Measurements from ENCODE around the gene ANKRD28. TPM values are rescaled to one million over a fixed set of nuclear protein-coding genes. Genes with fewer than 3 reads are reported as not detected.

ANKRD28 gene
- total RNA-seq, 3 donors from 2014 or later, result 80.8 to 99.2 (median 89.8) TPM

DNA sequence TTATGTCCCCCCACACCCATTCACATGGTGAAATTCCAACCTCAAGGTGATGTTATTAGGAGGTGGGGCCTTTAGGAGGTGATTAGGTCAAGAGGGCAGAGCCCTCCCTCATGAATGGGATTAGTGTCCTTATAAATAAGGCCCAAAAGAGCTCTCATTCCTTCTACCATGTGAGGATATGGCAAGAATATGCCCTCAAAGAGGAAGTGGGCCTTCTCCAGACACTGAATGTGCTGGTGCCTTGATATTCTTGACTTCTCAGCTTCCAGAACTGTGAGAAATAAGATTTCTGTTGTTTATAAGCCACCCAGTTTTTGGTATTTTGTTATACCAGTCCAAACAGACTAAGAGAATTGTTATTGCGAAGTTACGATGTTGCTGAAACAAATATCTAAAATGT lies 94.4 kb downstream of the ANKRD28 start:
- no peaks in the 10 kb centered on the region for H3K4me1 ChIP-seq
- intact Hi-C loops (cut with DNase I; ENCODE audit: low total_unique reads), result no loop called here
- H3K4me3 ChIP-seq, result no peak overlapping the region
- no peaks in the 10 kb centered on the region for H3K36me3 ChIP-seq
- no peak for DNase-seq (ENCODE audit: low spot score in 2 of 2)
- no peaks in the 10 kb centered on the region for H3K27me3 ChIP-seq
- no peak overlapping the region for H3K27ac ChIP-seq
- TF ChIP-seq POLR2AphosphoS5 (IDR thresholded peaks at IDR 0.05) (no peak), POLR2A (IDR thresholded peaks at IDR 0.05) (no peak)
- TF ChIP-seq, protein P1, sequence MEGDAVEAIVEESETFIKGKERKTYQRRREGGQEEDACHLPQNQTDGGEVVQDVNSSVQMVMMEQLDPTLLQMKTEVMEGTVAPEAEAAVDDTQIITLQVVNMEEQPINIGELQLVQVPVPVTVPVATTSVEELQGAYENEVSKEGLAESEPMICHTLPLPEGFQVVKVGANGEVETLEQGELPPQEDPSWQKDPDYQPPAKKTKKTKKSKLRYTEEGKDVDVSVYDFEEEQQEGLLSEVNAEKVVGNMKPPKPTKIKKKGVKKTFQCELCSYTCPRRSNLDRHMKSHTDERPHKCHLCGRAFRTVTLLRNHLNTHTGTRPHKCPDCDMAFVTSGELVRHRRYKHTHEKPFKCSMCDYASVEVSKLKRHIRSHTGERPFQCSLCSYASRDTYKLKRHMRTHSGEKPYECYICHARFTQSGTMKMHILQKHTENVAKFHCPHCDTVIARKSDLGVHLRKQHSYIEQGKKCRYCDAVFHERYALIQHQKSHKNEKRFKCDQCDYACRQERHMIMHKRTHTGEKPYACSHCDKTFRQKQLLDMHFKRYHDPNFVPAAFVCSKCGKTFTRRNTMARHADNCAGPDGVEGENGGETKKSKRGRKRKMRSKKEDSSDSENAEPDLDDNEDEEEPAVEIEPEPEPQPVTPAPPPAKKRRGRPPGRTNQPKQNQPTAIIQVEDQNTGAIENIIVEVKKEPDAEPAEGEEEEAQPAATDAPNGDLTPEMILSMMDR (IDR thresholded peaks at IDR 0.05), result no peak
- H3K9me3 ChIP-seq, result no peaks in the 10 kb centered on the region

DNA sequence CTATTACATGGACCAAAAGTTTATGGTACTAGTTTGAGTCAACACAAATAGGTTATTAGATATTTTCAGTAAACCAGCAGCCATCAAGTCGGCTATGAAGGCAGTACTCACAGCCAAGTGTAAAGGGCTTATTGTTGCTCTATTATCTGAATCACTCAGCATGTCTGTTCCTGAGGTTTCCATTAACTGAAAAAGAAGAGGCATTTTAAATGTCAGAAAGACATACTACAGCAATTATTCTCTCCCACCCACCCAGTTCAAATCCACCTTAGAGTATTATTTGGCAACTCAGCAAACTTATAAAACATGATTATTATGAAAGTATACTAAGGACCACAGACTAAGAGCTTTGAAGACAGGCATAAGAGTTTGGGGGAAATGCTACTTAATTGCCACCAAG lies 103.2 kb downstream of the ANKRD28 start:
- TF ChIP-seq, protein P1 (IDR thresholded peaks at IDR 0.05), result no peak
- no peak for TF ChIP-seq POLR2AphosphoS5 (IDR thresholded peaks at IDR 0.05)
- TF ChIP-seq POLR2A (IDR thresholded peaks at IDR 0.05), result no peak
- Histone ChIP-seq H3K4me3 (no peak overlapping the region), H3K4me1 (no peaks in the 10 kb centered on the region), H3K27me3 (no peaks in the 10 kb centered on the region), H3K27ac (no peak overlapping the region), H3K9me3 (no peaks in the 10 kb centered on the region), H3K36me3 (no peaks in the 10 kb centered on the region)
- intact Hi-C loops (cut with DNase I; ENCODE audit: low total_unique reads), result no loop called here
- no peak for DNase-seq (ENCODE audit: low spot score in 2 of 2)

DNA sequence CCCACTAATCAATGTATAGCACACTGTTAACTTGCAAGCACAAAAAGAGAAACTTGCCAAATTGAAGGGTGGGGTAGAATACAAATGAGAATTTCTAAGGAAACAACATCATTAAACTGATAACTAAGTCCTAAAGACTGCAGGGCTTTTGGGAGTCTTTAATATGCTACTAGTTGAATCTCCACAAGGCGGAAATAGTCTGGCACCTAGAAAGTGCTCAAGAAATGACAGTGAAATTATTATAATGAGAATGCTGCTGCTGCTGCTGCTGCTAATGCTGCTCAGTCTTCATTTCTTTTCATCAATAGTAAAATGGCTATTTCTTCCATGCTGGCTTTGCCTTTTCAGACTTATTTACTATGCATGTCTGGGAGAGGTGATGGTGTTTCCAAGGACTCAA lies 104.4 kb downstream of the ANKRD28 start:
- no peak overlapping the region for H3K27ac ChIP-seq
- H3K9me3 ChIP-seq, result no peaks in the 10 kb centered on the region
- intact Hi-C loops (cut with DNase I; ENCODE audit: low total_unique reads), result no loop called here
- no peak for DNase-seq (ENCODE audit: low spot score in 2 of 2)
- H3K36me3 ChIP-seq, result no peaks in the 10 kb centered on the region
- TF ChIP-seq POLR2A (IDR thresholded peaks at IDR 0.05), result no peak
- no peak for TF ChIP-seq POLR2AphosphoS5 (IDR thresholded peaks at IDR 0.05)
- TF ChIP-seq, protein P1 (IDR thresholded peaks at IDR 0.05), result no peak
- no peaks in the 10 kb centered on the region for H3K27me3 ChIP-seq
- H3K4me3 ChIP-seq, result no peak overlapping the region
- H3K4me1 ChIP-seq, result no peaks in the 10 kb centered on the region

DNA sequence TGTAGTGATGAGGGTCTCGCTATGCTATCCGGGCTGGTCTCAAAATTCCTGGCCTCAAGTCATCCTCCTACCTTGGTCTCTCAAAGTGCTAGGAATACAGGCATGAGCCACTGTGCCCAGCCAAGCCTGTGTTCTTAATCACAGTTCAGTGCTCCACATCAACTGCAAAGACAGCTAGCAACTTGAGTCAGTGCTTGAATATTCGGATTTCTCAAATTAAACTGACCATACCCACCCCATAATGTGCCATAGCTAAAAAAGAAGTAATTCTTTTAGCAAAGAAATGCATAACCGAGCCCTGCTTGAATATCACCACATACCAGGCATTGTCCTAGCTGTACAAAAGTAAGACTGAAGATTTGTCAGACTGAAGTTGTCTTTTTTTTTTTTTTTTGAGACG lies 107.0 kb downstream of the ANKRD28 start:
- Histone ChIP-seq H3K4me3 (no peak overlapping the region), H3K4me1 (no peaks in the 10 kb centered on the region), H3K9me3 (no peaks in the 10 kb centered on the region), H3K27ac (no peak overlapping the region), H3K27me3 (no peaks in the 10 kb centered on the region), H3K36me3 (no peaks in the 10 kb centered on the region)
- TF ChIP-seq POLR2A (IDR thresholded peaks at IDR 0.05) (no peak), POLR2AphosphoS5 (IDR thresholded peaks at IDR 0.05) (no peak)
- TF ChIP-seq, protein P1 (IDR thresholded peaks at IDR 0.05), result no peak
- intact Hi-C loops (cut with DNase I; ENCODE audit: low total_unique reads), result no loop called here
- DNase-seq (ENCODE audit: low spot score in 2 of 2), result no peak

DNA sequence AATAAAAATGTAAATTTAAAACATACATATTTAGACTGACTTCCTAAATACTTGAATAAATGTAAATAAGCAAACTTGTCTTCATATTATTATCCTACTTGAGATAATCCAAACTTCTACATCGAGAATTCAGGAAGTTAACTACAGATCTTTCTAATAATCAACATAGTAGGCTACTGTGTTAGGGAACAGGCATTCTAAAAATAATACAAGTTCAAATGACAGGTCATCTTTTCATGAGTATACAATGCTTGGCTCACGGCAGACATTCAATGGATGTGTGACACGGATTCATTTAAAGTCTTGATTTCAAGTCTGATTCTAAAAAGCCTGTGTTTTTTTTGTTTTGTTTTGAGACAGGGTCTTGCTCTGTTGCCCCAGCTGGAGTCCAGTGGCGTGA lies 107.5 kb downstream of the ANKRD28 start:
- Histone ChIP-seq H3K27ac (no peak overlapping the region), H3K4me1 (no peaks in the 10 kb centered on the region), H3K36me3 (no peaks in the 10 kb centered on the region), H3K4me3 (no peak overlapping the region), H3K27me3 (no peaks in the 10 kb centered on the region), H3K9me3 (no peaks in the 10 kb centered on the region)
- DNase-seq (ENCODE audit: low spot score in 2 of 2), result no peak
- TF ChIP-seq POLR2AphosphoS5 (IDR thresholded peaks at IDR 0.05) (no peak), POLR2A (IDR thresholded peaks at IDR 0.05) (no peak)
- TF ChIP-seq, protein P1 (IDR thresholded peaks at IDR 0.05), result no peak
- intact Hi-C loops (cut with DNase I; ENCODE audit: low total_unique reads), result no loop called here

Data from breast epithelium (tissue), 4 donors.